B cell (primary cell): Measurements from ENCODE around the gene TNRC6C. TPM values are rescaled to one million over a fixed set of nuclear protein-coding genes. Genes with fewer than 3 reads are reported as not detected.
A peak's percentile ranks its signal among the peaks of the same experiment; 100 is the strongest.
"Not testable (repeated sequence)": the region's sequence is repeated elsewhere in the genome, so short reads cannot be mapped to it uniquely, and the experiment has no call there.

Source experiments
- ATAC-seq: fragments of 200-7000 bp; cut with Tn5 transposase; one replicate; pipeline ENCODE4 v1.10.0; 2021; ENCODE audit warnings: low read depth, mild to moderate bottlenecking, moderate number of reproducible peaks, moderate library complexity
- CTCF ChIA-PET: fragments of 350-600 bp; sonication (Branson Sonifier 250); formaldehyde crosslinking; loops from one replicate; lab custom pipeline; 2021; ENCODE audit warnings: antibody characterized with exemption, inconsistent platforms; lab: Charles Lee
- POLR2A ChIA-PET: fragments of 350-600 bp; sonication (Branson Sonifier 250); formaldehyde crosslinking; loops from one replicate; lab custom pipeline; 2021; ENCODE audit warnings: antibody characterized with exemption; lab: Charles Lee
- DNase-seq: peaks from one replicate; pipeline ENCODE4 v3.0.0; 2013
- H2AFZ ChIP-seq: 2 replicates; pipeline ENCODE4 v1.6.1; 2012; ENCODE audit warnings: mild to moderate bottlenecking, low read depth, low read length; ENCODE audit not compliant: insufficient read depth, poor library complexity, severe bottlenecking
- H3K27ac ChIP-seq, 2 donors: 1 replicate in 1 of 2; 2 replicates in 1 of 2; pipeline ENCODE4 v1.5.1; 2012 to 2013; ENCODE audit warnings: low read length in 2 of 2, mild to moderate bottlenecking in 2 of 2, moderate library complexity in 1 of 2
- H3K27me3 ChIP-seq, 4 experiments: fragments of 200-600 bp in 1 of 4; sonication (generic) in 1 of 4; replicated peaks in 1 of 4; 1 replicate in 2 of 4; 2 replicates in 2 of 4; pipeline versions ENCODE4 v1.6.1 to v1.7.0; 2013 to 2016; ENCODE audit warnings: low read length in 3 of 4, mild to moderate bottlenecking in 2 of 4, mixed read lengths in 1 of 4, moderate library complexity in 1 of 4; ENCODE audit not compliant: insufficient read depth in 4 of 4, control insufficient read depth in 3 of 4; ENCODE audit errors: control extremely low read depth in 1 of 4
- H3K36me3 ChIP-seq, 2 experiments: replicated peaks in 1 of 2; 1 replicate in 1 of 2; 2 replicates in 1 of 2; pipeline versions ENCODE4 v1.6.1 to v1.7.1; 2013; ENCODE audit warnings: low read length in 1 of 2; ENCODE audit not compliant: insufficient read depth in 2 of 2, control insufficient read depth in 1 of 2; ENCODE audit errors: control extremely low read depth in 1 of 2, extremely low read depth in 1 of 2
- H3K4me1 ChIP-seq, 2 donors: fragments of 200-600 bp in 1 of 2; sonication (generic) in 1 of 2; 1 replicate in 1 of 2; 2 replicates in 1 of 2; pipeline versions ENCODE4 v1.5.1 to v1.6.1; 2013 to 2017; ENCODE audit warnings: low read length in 2 of 2; ENCODE audit not compliant: control insufficient read depth in 2 of 2, insufficient read depth in 2 of 2
- H3K4me2 ChIP-seq: replicated peaks from 2 replicates; pipeline ENCODE3; 2012; ENCODE audit warnings: mild to moderate bottlenecking, low read depth, low read length; ENCODE audit not compliant: poor library complexity, severe bottlenecking
- H3K4me3 ChIP-seq, 5 experiments: fragments of 200-600 bp in 1 of 5; sonication (generic) in 1 of 5; 1 replicate in 3 of 5; 2 replicates in 2 of 5; pipeline versions ENCODE4 v1.5.1 to v1.7.0; 2011 to 2016; ENCODE audit warnings: low read length in 4 of 5, mild to moderate bottlenecking in 4 of 5, low read depth in 2 of 5, control low read depth in 1 of 5, moderate library complexity in 1 of 5; ENCODE audit not compliant: insufficient read depth in 1 of 5; ENCODE audit errors: control extremely low read depth in 1 of 5, extremely low read depth in 1 of 5
- H3K79me2 ChIP-seq: fragments of 200-600 bp; sonication (generic); one replicate; pipeline ENCODE4 v1.6.0; 2016; ENCODE audit warnings: low read length; ENCODE audit not compliant: control insufficient read depth, insufficient read depth
- H3K9ac ChIP-seq: fragments of 200-600 bp; sonication (generic); 2 replicates; pipeline ENCODE4 v1.6.1; 2017; ENCODE audit warnings: mild to moderate bottlenecking, low read length, moderate library complexity
- H3K9me3 ChIP-seq, 3 donors: one replicate each; pipeline versions ENCODE4 v1.6.1 to v1.7.1; 2013; ENCODE audit warnings: low read length in 2 of 3; ENCODE audit not compliant: control insufficient read depth in 2 of 3, insufficient read depth in 1 of 3; ENCODE audit errors: control extremely low read depth in 1 of 3
- H4K20me1 ChIP-seq: 2 replicates; pipeline ENCODE4 v1.6.0; 2012; ENCODE audit warnings: mild to moderate bottlenecking, low read length; ENCODE audit not compliant: insufficient read depth, control insufficient read depth, poor library complexity, severe bottlenecking
- H3K27ac Mint-ChIP-seq: one replicate; pipeline ENCODE4 v1.8.0; 2021; ENCODE audit warnings: mixed read lengths
- H3K27me3 Mint-ChIP-seq: one replicate; pipeline ENCODE4 v1.8.0; 2021; ENCODE audit warnings: mixed read lengths
- H3K4me1 Mint-ChIP-seq: one replicate; pipeline ENCODE4 v1.8.0; 2021; ENCODE audit warnings: mixed read lengths
- H3K4me3 Mint-ChIP-seq: one replicate; pipeline ENCODE4 v1.8.0; 2021; ENCODE audit warnings: mixed read lengths
- H3K9me3 Mint-ChIP-seq: one replicate; pipeline ENCODE4 v1.8.0; 2022; ENCODE audit warnings: mixed read lengths; ENCODE audit not compliant: insufficient read depth
- CTCF ChIP-seq: fragments of 200-600 bp; IDR thresholded peaks from one replicate; pipeline ENCODE4 v1.8.0; 2022; ENCODE audit warnings: antibody characterized with exemption, mild to moderate bottlenecking
- EZH2 ChIP-seq: IDR thresholded peaks from 2 replicates; pipeline ENCODE4 v1.6.1; 2012; ENCODE audit warnings: borderline replicate concordance, low read depth, mild to moderate bottlenecking, moderate library complexity, low read length; ENCODE audit not compliant: insufficient read depth, poor library complexity, severe bottlenecking
- WGBS: methylation state at CpG from one replicate; pipeline ENCODE4 v1.1.5; 2013; ENCODE audit warnings: missing lambda C conversion rate; ENCODE audit not compliant: insufficient coverage; 5-methylcytosine and 5-hydroxymethylcytosine counted together
- intact Hi-C: fragments of 100-400 bp; cut with micrococcal nuclease; formaldehyde crosslinking; loops from one replicate; pipeline ENCODE4 v1.10.0; 2022
- polyA plus RNA-seq: library from polyadenylated mRNA; depleted of rRNA; stranded (reverse); fragments of >200 nt; gene quantifications from 2 replicates; pipeline ENCODE4 v1.2.3, GENCODE V29; 2012
- total RNA-seq, 2 donors: library from RNA; stranded (reverse); fragments of 120-200 nt in 1 of 2; gene quantifications; 1 replicate in 1 of 2; 2 replicates in 1 of 2; pipeline versions ENCODE4 v1.2.3 to v1.2.4, GENCODE V29; 2013 to 2022

Gene TNRC6C
- total and polyA plus RNA-seq, 2 donors (not counting 1 experiment from before 2014, with no cell fraction given), result 3.9 to 63.8 TPM

DNA sequence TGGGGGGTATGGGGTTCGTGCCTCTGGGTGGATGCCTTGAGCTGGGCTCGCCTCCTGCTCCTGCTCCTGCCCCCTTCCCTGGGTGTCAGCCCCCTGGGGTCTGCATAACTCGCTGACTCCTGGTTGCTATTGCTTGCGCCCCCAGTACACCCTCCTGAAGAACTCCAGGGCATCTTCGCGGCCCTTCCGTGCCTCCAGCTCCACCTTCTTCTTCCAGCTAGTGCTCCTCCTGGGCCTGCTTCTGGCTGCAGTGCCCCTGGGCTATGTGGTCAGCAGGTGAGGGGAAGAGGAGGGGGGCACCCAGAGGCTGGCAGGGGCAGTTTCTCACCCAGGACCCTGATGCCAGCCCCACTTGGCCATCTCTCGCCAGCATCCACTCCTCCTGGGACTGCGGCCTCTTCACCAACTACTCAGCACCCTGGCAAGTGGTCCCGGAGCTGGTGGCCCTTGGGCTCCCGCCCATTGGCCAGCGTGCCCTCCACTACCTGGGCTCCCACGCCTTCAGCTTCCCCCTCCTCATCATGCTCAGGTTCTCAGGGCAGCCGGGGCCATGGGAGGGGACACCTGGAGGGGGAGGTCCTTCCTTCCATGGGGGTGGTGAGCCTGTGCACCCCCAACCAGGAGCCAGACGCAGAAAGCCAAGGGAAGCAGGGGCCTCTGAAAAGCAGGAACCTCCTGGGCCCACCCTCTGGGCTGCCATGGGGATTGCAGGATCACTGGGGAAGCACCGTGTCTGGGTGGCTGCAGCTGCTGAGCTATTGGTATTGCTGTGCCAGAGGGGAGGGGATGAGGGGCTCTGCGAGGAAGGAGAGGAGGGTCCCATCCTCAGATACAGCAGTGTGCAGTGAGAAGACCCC, 179.9 kb downstream of the TNRC6C start:
- CTCF ChIA-PET, result interaction anchor here (0.7 to 14.1 kb wide), 14 partner anchors 10 to 111 kb away, joined by 3 to 357 read pairs (median 14); partner anchors contain the start of genes C17orf99, SYNGR2, TK1 and TMC6
- no peak for TF ChIP-seq CTCF
- no peak for TF ChIP-seq EZH2
- peaks cover 0 to 70% of the 10 kb centered on the region in 2 experiments for H3K36me3 ChIP-seq
- ATAC-seq (no peak), DNase-seq (no peak)
- Mint-ChIP-seq H3K4me3 (peak overlapping the region; percentile 54), H3K4me1 (peaks cover 82% of the 10 kb centered on the region), H3K27ac (peak overlapping the region; percentile 87), H3K9me3 (no peaks in the 10 kb centered on the region), H3K27me3 (no peaks in the 10 kb centered on the region)
- peaks cover 67 to 93% of the 10 kb centered on the region in 2 donors for H3K4me1 ChIP-seq
- peaks cover 36% of the 10 kb centered on the region for H3K79me2 ChIP-seq
- peaks cover 45% of the 10 kb centered on the region for H4K20me1 ChIP-seq
- H3K27me3 ChIP-seq, result no peaks in the 10 kb centered on the region
- intact Hi-C loops, result loop anchor here (10.0 kb wide), 1 partner anchor 1696 kb away; the partner anchor contains the start of gene CBX4
- peaks cover 0 to 10% (median 0%) of the 10 kb centered on the region in 3 donors for H3K9me3 ChIP-seq
- 85% methylated on average over 6 of the region's 17 CpGs for WGBS
- H3K4me2 ChIP-seq, result peak overlapping the region; percentile 57
- no peak overlapping the region for H3K9ac ChIP-seq
- H3K4me3 ChIP-seq, result no peak overlapping the region
- POLR2A ChIA-PET, result interaction anchor here (0.5 to 22.6 kb wide), 9 partner anchors 9 to 1696 kb away, joined by 3 to 432 read pairs (median 10); partner anchors contain the start of genes SYNGR2, TMC6 and TMC8
- H2AFZ ChIP-seq, result no peak overlapping the region
- H3K27ac ChIP-seq, result peak overlapping the region; percentile 4 to 62

DNA sequence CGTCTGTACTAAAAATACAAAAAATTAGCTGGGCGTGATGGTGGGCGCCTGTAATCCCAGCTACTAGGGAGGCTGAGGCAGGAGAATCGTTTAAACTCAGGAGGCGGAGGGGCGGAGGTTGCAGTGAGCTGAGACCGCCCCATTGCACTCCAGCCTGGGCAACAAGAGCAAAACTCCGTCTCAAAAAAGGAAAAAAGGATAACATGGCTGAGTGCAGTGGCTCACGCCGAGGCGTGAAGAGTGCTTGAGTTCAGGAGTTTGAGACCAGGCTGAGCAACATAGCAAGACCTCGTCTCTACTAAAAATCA, 181.3 kb downstream of the TNRC6C start:
- Histone ChIP-seq H4K20me1 (peaks cover 32% of the 10 kb centered on the region), H3K27ac (peak overlapping the region; percentile 43 to 51), H3K36me3 (peaks cover 0 to 58% of the 10 kb centered on the region in 2 experiments), H3K79me2 (peaks cover 27% of the 10 kb centered on the region), H3K9me3 (peaks cover 0 to 10% (median 0%) of the 10 kb centered on the region in 3 donors), H3K4me2 (peak overlapping the region; percentile 43), H3K4me1 (peaks cover 67 to 93% of the 10 kb centered on the region in 2 donors)
- intact Hi-C loops, result loop anchor here (1.0 to 10.0 kb wide), 9 partner anchors 8 to 1695 kb away; partner anchors contain the start of genes AFMID, BIRC5, CBX4 and SYNGR2
- ChIA-PET CTCF (interaction anchor here (0.8 to 14.1 kb wide), 7 partner anchors 10 to 111 kb away, joined by 3 to 357 read pairs (median 4); partner anchors contain the start of genes SYNGR2, TK1 and TMC8), POLR2A (interaction anchor here (0.7 to 22.6 kb wide), 9 partner anchors 11 to 133 kb away, joined by 3 to 432 read pairs (median 4); partner anchors contain the start of genes SYNGR2, TMC6 and TMC8)
- not testable (repeated sequence) for H3K4me3 ChIP-seq, H3K27me3 ChIP-seq, H2AFZ ChIP-seq, DNase-seq, H3K9ac ChIP-seq, H3K4me3 Mint-ChIP-seq, H3K9me3 Mint-ChIP-seq, H3K27me3 Mint-ChIP-seq, ATAC-seq
- H3K27ac Mint-ChIP-seq, result peak overlapping the region; percentile 73
- WGBS, result 86% methylated on average over 12 of the region's 12 CpGs
- peaks cover 82% of the 10 kb centered on the region for H3K4me1 Mint-ChIP-seq
